Right lobe of liver (tissue), 6 donors: ENCODE data around the gene PRC1. TPM values are rescaled to one million over a fixed set of nuclear protein-coding genes. Genes with fewer than 3 reads are reported as not detected.
A peak's percentile ranks its signal among the peaks of the same experiment; 100 is the strongest.
"Not testable (repeated sequence)": the region's sequence is repeated elsewhere in the genome, so short reads cannot be mapped to it uniquely, and the experiment has no call there.

Experiments used
- ATAC-seq, 4 donors: fragments of 200-7000 bp; cut with Tn5 transposase; one replicate each; pipeline ENCODE4 v1.9.1; 2020; ENCODE audit warnings: mild to moderate bottlenecking in 4 of 4, moderate library complexity in 4 of 4
- DNase-seq, 3 donors: peaks; one replicate each; pipeline ENCODE4 v3.0.0-alpha.2; 2020
- H3K27ac ChIP-seq, 3 donors: fragments of 200-600 bp; one replicate each; pipeline ENCODE4 v1.8.0; 2022
- H3K27me3 ChIP-seq, 2 donors: fragments of 200-600 bp; one replicate each; pipeline ENCODE4 v1.8.0; 2022
- H3K36me3 ChIP-seq, 4 donors: fragments of 200-600 bp; sonication (generic) in 1 of 4; one replicate each; pipeline versions ENCODE4 v1.5.1 to v1.8.0; 2017 to 2022; ENCODE audit warnings: control low read depth in 1 of 4
- H3K4me1 ChIP-seq, 4 donors: fragments of 200-600 bp; sonication (generic) in 1 of 4; one replicate each; pipeline versions ENCODE4 v1.5.1 to v1.8.0; 2017 to 2022; ENCODE audit warnings: control low read depth in 1 of 4
- H3K4me3 ChIP-seq, 3 donors: fragments of 200-600 bp; one replicate each; pipeline ENCODE4 v1.8.0; 2022
- H3K9me3 ChIP-seq, 4 donors: fragments of 200-600 bp; sonication (generic) in 1 of 4; one replicate each; pipeline versions ENCODE4 v1.5.1 to v1.8.0; 2017 to 2022; ENCODE audit warnings: control low read depth in 1 of 4
- CTCF ChIP-seq, 4 donors: fragments of 200-600 bp in 3 of 4; fragments of 450-650 bp in 1 of 4; IDR thresholded peaks; one replicate each; pipeline versions ENCODE4 v1.5.1 to v1.8.0; 2016 to 2022; ENCODE audit warnings: antibody characterized with exemption in 4 of 4, mild to moderate bottlenecking in 2 of 4
- POLR2A ChIP-seq: fragments of 450-650 bp; IDR thresholded peaks from one replicate; pipeline ENCODE4 v1.6.1; 2017; ENCODE audit warnings: antibody characterized with exemption, mild to moderate bottlenecking
- WGBS: methylation state at CpG from one replicate; pipeline ENCODE4 v1.1.6; 2018; ENCODE audit warnings: low coverage, low lambda C conversion rate; ENCODE audit not compliant: insufficient coverage; ENCODE audit errors: missing lambda C conversion rate; 5-methylcytosine and 5-hydroxymethylcytosine counted together
- intact Hi-C, 2 donors: fragments of 100-400 bp; cut with DNase I; formaldehyde crosslinking; loops; one replicate each; pipeline versions ENCODE4 v1.11.2 to v1.14.1; 2022
- total RNA-seq, 6 experiments: library from RNA; depleted of rRNA in 2 of 6; stranded (reverse); fragments of >200 nt in 2 of 6; fragmentation: NEBNext Ultra II Directional in 3 of 6; extraction: Animal tissue kit (Norgen Biotek cat#: 25700) in 3 of 6; gene quantifications; one replicate each; pipeline versions ENCODE4 v1.1.0 to v1.2.4, GENCODE V29; 2016 to 2023
- donor health status: DM: no; HTN: yes; CAD: no.
- donor health status: DM: no; HTN: no; CAD: no.
- donor health status: DM: no; HTN: no; CAD: no.
- donor health status: DM: no; HTN: yes; CAD: no.
- donor health status: DM: no; HTN: yes; CAD: no.

The PRC1 gene
- total RNA-seq, 6 experiments from 2014 or later: 1.2 to 8.8 (median 4.3) TPM

GRCh38 chr15:90929246-90930019 lies 64.9 kb downstream of the PRC1 start:
- Histone ChIP-seq H3K4me1 (peaks cover 0 to 25% (median 6%) of the 10 kb centered on the region in 4 donors), H3K9me3 (no peaks in the 10 kb centered on the region), H3K4me3 (peak overlapping the region; percentile 65 to 88 (median 71)), H3K27ac (peak overlapping the region; percentile 93 to 96 (median 93)), H3K27me3 (no peaks in the 10 kb centered on the region), H3K36me3 (no peaks in the 10 kb centered on the region)
- TF ChIP-seq CTCF (IDR thresholded peaks at IDR 0.05) (no peak), POLR2A (no peak)
- ATAC-seq (peak in 2 of 4 donors; percentile 2 to 15), DNase-seq (no peak)
- WGBS: 33% methylated on average over 21 of the region's 21 CpGs
- intact Hi-C loops: no loop called here

GRCh38 chr15:90928106-90928505 lies 66.2 kb downstream of the PRC1 start:
- ATAC-seq, H3K27me3 ChIP-seq, H3K27ac ChIP-seq, H3K4me3 ChIP-seq, intact Hi-C loops, DNase-seq, H3K9me3 ChIP-seq, H3K36me3 ChIP-seq: not testable (repeated sequence)
- WGBS: 64% methylated on average over 6 of the region's 7 CpGs
- peaks cover 0 to 20% (median 6%) of the 10 kb centered on the region in 4 donors for H3K4me1 ChIP-seq

- H3K9me3 ChIP-seq, ATAC-seq, H3K4me3 ChIP-seq, H3K36me3 ChIP-seq, intact Hi-C loops, H3K27ac ChIP-seq, H3K27me3 ChIP-seq, DNase-seq: not testable (repeated sequence)
- 91% methylated on average over 8 of the region's 10 CpGs for WGBS
- peaks cover 0 to 20% (median 6%) of the 10 kb centered on the region in 4 donors for H3K4me1 ChIP-seq
These were observed 67.6 kb downstream of the PRC1 start for GRCh38 chr15:90926766-90927165.

- H3K27ac ChIP-seq: no peak overlapping the region
- no peak overlapping the region for H3K4me3 ChIP-seq
- intact Hi-C loops: no loop called here
- WGBS: 71% methylated on average over 4 of the region's 5 CpGs
- no peak for ATAC-seq
- no peaks in the 10 kb centered on the region for H3K27me3 ChIP-seq
- no peaks in the 10 kb centered on the region for H3K9me3 ChIP-seq
- no peak for DNase-seq
- H3K36me3 ChIP-seq: peaks cover 0 to 20% (median 12%) of the 10 kb centered on the region in 4 donors
- TF ChIP-seq CTCF (IDR thresholded peaks at IDR 0.05) (no peak), POLR2A (no peak)
- H3K4me1 ChIP-seq: peaks cover 0 to 9% (median 0%) of the 10 kb centered on the region in 4 donors
These were observed 70.0 kb downstream of the PRC1 start for GRCh38 chr15:90924375-90924774.

- WGBS: 93% methylated on average over 4 of the region's 7 CpGs
- H3K4me3 ChIP-seq, H3K9me3 ChIP-seq, H3K4me1 ChIP-seq, H3K27me3 ChIP-seq, H3K27ac ChIP-seq, intact Hi-C loops: not testable (repeated sequence)
- ATAC-seq: peak in 3 of 4 donors; percentile 23 to 39 (median 27)
- DNase-seq: peak in 1 of 3 donors; percentile 16
- H3K36me3 ChIP-seq: peaks cover 3 to 36% (median 25%) of the 10 kb centered on the region in 4 donors
These were observed 71.5 kb downstream of the PRC1 start for GRCh38 chr15:90922712-90923322.

- ATAC-seq (no peak), DNase-seq (no peak)
- H3K4me1 ChIP-seq: no peaks in the 10 kb centered on the region
- peaks cover 8 to 45% (median 27%) of the 10 kb centered on the region in 4 donors for H3K36me3 ChIP-seq
- intact Hi-C loops: no loop called here
- no peaks in the 10 kb centered on the region for H3K9me3 ChIP-seq
- H3K27me3 ChIP-seq: no peaks in the 10 kb centered on the region
- no peak overlapping the region for H3K27ac ChIP-seq
- no peak overlapping the region for H3K4me3 ChIP-seq
- TF ChIP-seq POLR2A: no peak
- no peak for TF ChIP-seq CTCF (IDR thresholded peaks at IDR 0.05)
- WGBS: 72% methylated on average over 4 of the region's 4 CpGs
These were observed 72.4 kb downstream of the PRC1 start for GRCh38 chr15:90921887-90922286.
